VCaP (cell line): Measurements from ENCODE around the gene KCNA10.

Experiments used
- H3K27ac ChIP-seq: fragments of 450-650 bp; 2 replicates; pipeline ENCODE4 v1.5.1; 2017
- CTCF ChIP-seq: fragments of 450-650 bp; conservative IDR thresholded peaks from 2 replicates; pipeline ENCODE4 v1.5.1; 2017; ENCODE audit warnings: mild to moderate bottlenecking, moderate library complexity

The KCNA10 gene

GRCh38 chr1:110545492-110545891 is 26.5 kb upstream of the KCNA10 start:
- TF ChIP-seq CTCF = no peak

GRCh38 chr1:110544753-110545152 is 25.8 kb upstream of the KCNA10 start:
- TF ChIP-seq CTCF = no peak

More at GRCh38 chr1:110545492-110545891, 26.5 kb upstream of the KCNA10 start:
- no peak overlapping the region for H3K27ac ChIP-seq

DNA sequence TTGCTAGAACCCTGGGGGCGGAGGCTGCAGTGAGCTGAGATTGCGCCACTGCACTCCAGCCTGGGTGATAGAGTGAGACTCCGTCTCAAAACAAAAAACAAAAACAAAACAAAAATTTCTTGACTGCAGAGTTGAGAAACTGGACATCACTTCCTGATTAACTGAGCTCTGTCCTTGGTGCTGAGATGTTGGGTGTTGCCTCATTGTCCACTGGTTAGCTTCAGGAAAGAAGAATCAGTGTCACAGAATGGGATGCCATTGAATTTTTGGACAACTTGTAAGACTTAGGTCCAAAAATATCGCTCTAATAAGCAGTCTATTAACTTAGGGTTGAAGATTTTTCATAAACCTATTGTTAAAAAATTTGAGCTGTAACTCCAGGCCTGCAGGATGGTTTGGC is 23.8 kb upstream of the KCNA10 start:
- H3K27ac ChIP-seq = no peak overlapping the region
- no peak for TF ChIP-seq CTCF

More at GRCh38 chr1:110544753-110545152, 25.8 kb upstream of the KCNA10 start:
- no peak overlapping the region for H3K27ac ChIP-seq

GRCh38 chr1:110541906-110542395 is 23.0 kb upstream of the KCNA10 start:
- TF ChIP-seq CTCF = no peak
- H3K27ac ChIP-seq = no peak overlapping the region

- no peak for TF ChIP-seq CTCF
- H3K27ac ChIP-seq = no peak overlapping the region
Observed at GRCh38 chr1:110540891-110541685, 22.1 kb upstream of the KCNA10 start.

- TF ChIP-seq CTCF = no peak
Observed at GRCh38 chr1:110538921-110539320, 19.9 kb upstream of the KCNA10 start.

DNA sequence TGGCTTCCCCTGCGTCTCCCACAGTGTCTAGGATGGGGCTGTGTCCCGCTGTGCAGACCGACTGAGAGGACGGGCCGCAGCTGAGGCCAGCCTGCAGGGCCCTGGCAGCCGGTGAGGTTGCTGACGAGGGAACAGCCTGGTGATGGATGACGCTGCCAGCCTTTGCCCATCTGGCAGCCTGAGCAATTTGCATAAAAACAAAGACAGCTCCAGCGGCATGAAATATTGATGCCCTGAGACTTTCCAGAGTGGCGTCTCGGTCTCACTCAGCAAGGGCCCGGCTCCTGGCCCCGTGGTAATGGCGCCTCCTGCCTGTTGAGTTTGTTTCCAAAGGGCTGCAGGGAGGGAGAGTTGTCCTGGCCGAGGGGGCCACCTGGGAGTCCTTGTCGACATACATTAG is 19.1 kb upstream of the KCNA10 start:
- no peak for TF ChIP-seq CTCF
- H3K27ac ChIP-seq = no peak overlapping the region

More at GRCh38 chr1:110538921-110539320, 19.9 kb upstream of the KCNA10 start:
- H3K27ac ChIP-seq = no peak overlapping the region
